ENCODE data around the gene MAML1. TPM values are rescaled to one million over a fixed set of nuclear protein-coding genes. Genes with fewer than 3 reads are reported as not detected.

MAML1 gene
- total and polyA plus RNA-seq, 7 experiments from 2014 or later, result 3.5 to 51.2 (median 33.4) TPM

DNA sequence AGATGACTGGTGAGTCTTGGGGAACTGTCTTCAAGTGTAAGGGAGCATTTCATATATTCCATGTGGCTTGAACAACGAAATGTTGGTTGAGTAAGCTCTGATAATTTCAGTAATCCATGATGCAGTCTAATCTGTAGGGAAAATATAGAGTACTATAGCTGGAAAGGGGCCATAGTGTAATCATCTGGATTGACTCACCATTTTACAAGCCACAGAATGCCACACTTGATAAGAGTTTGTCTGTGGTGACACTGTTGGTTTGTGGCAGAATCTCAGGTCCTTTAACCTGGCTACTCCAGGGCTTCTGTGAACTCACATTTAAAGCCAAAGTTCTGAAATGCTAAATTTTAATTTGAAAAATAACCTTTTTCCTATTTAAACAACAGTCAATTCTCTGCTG lies 16.3 kb upstream of the MAML1 start:
- Histone ChIP-seq H3K4me1 (ENCODE audit: control insufficient read depth in 2 of 2, insufficient read depth in 2 of 2, low read length in 2 of 2) (no peaks in the 10 kb centered on the region), H3K27ac (ENCODE audit: low read depth, low read length) (no peak overlapping the region), H3K27me3 (ENCODE audit: control insufficient read depth in 2 of 2, insufficient read depth in 2 of 2, low read length in 2 of 2) (no peaks in the 10 kb centered on the region), H3K9me3 (ENCODE audit: control insufficient read depth in 2 of 3, low read length in 3 of 3) (no peaks in the 10 kb centered on the region), H3K4me3 (ENCODE audit: low read length) (no peak overlapping the region), H3K36me3 (ENCODE audit: control insufficient read depth in 2 of 3, insufficient read depth in 3 of 3, low read length in 3 of 3) (peaks cover 19 to 69% (median 35%) of the 10 kb centered on the region in 3 experiments)
- ChIA-PET POLR2A (interaction anchor here (0.7 to 1.2 kb wide), 2 partner anchors 16 to 93 kb away, joined by 3 to 6 read pairs; no protein-coding TSS in a partner anchor), CTCF (interaction anchor here (0.6 to 0.7 kb wide), 2 partner anchors 85 to 126 kb away, joined by 3 read pairs; no protein-coding TSS in a partner anchor)
- DNase-seq (no peak), ATAC-seq (no peak)
- Mint-ChIP-seq H3K4me1 (peaks cover 0 to 20% (median 5%) of the 10 kb centered on the region in 7 donors), H3K9me3 (no peaks in the 10 kb centered on the region), H3K27ac (peak overlapping the region in 4 of 9 donors; percentile 0 to 27 (median 19)), H3K36me3 (peaks cover 0 to 20% (median 15%) of the 10 kb centered on the region in 5 donors), H3K27me3 (no peaks in the 10 kb centered on the region), H3K4me3 (no peak overlapping the region)
- intact Hi-C loops (cut with micrococcal nuclease), result no loop called here

- Histone ChIP-seq H3K27ac (ENCODE audit: low read depth, low read length) (no peak overlapping the region), H3K4me1 (ENCODE audit: control insufficient read depth in 2 of 2, insufficient read depth in 2 of 2, low read length in 2 of 2) (no peaks in the 10 kb centered on the region), H3K9me3 (ENCODE audit: control insufficient read depth in 2 of 3, low read length in 3 of 3) (no peaks in the 10 kb centered on the region), H3K27me3 (ENCODE audit: control insufficient read depth in 2 of 2, insufficient read depth in 2 of 2, low read length in 2 of 2) (no peaks in the 10 kb centered on the region), H3K36me3 (ENCODE audit: control insufficient read depth in 2 of 3, insufficient read depth in 3 of 3, low read length in 3 of 3) (peaks cover 37 to 87% (median 63%) of the 10 kb centered on the region in 3 experiments), H3K4me3 (ENCODE audit: low read length) (no peak overlapping the region)
- POLR2A ChIA-PET, result interaction anchor here (0.7 to 2.5 kb wide), 2 partner anchors 13 to 200 kb away, joined by 3 to 13 read pairs; partner anchors contain the start of gene MAML1
- H3K27me3 Mint-ChIP-seq, result no peaks in the 10 kb centered on the region
- ATAC-seq, result no peak
- intact Hi-C loops (cut with micrococcal nuclease), result loop anchor here in 1 of 2 donors (1.0 kb wide), 1 partner anchor 11 kb away; no protein-coding TSS in a partner anchor
- H3K4me1 Mint-ChIP-seq, result peaks cover 0 to 27% (median 9%) of the 10 kb centered on the region in 7 donors
- peak overlapping the region in 2 of 9 donors; percentile 19 to 39 for H3K27ac Mint-ChIP-seq
- H3K36me3 Mint-ChIP-seq, result peaks cover 15 to 47% (median 34%) of the 10 kb centered on the region in 5 donors
- CTCF ChIA-PET, result interaction anchor here (0.6 kb wide), 1 partner anchor 256 kb away, joined by 5 read pairs; no protein-coding TSS in a partner anchor
- no peak for DNase-seq
- no peaks in the 10 kb centered on the region for H3K9me3 Mint-ChIP-seq
- no peak overlapping the region for H3K4me3 Mint-ChIP-seq
Measured at GRCh38 chr5:179720222-179720621, 12.4 kb upstream of the MAML1 start.

GRCh38 chr5:179724163-179724562 lies 8.5 kb upstream of the MAML1 start:
- ChIA-PET POLR2A (no interaction called here), CTCF (no interaction called here)
- Mint-ChIP-seq H3K4me3 (no peak overlapping the region), H3K27ac (peak overlapping the region in 6 of 9 donors; percentile 2 to 90 (median 46)), H3K36me3 (peaks cover 18 to 43% (median 36%) of the 10 kb centered on the region in 5 donors), H3K4me1 (peaks cover 0 to 16% (median 3%) of the 10 kb centered on the region in 7 donors), H3K9me3 (no peaks in the 10 kb centered on the region), H3K27me3 (no peaks in the 10 kb centered on the region)
- no peaks in the 10 kb centered on the region for H3K27me3 ChIP-seq (ENCODE audit: control insufficient read depth in 2 of 2, insufficient read depth in 2 of 2, low read length in 2 of 2)
- no peaks in the 10 kb centered on the region for H3K4me1 ChIP-seq (ENCODE audit: control insufficient read depth in 2 of 2, insufficient read depth in 2 of 2, low read length in 2 of 2)
- no peak overlapping the region for H3K27ac ChIP-seq (ENCODE audit: low read depth, low read length)
- intact Hi-C loops (cut with micrococcal nuclease), result no loop called here
- DNase-seq (no peak), ATAC-seq (no peak)
- H3K36me3 ChIP-seq (ENCODE audit: control insufficient read depth in 2 of 3, insufficient read depth in 3 of 3, low read length in 3 of 3), result peaks cover 30 to 88% (median 55%) of the 10 kb centered on the region in 3 experiments
- H3K9me3 ChIP-seq (ENCODE audit: control insufficient read depth in 2 of 3, low read length in 3 of 3), result no peaks in the 10 kb centered on the region
- H3K4me3 ChIP-seq (ENCODE audit: low read length), result no peak overlapping the region

DNA sequence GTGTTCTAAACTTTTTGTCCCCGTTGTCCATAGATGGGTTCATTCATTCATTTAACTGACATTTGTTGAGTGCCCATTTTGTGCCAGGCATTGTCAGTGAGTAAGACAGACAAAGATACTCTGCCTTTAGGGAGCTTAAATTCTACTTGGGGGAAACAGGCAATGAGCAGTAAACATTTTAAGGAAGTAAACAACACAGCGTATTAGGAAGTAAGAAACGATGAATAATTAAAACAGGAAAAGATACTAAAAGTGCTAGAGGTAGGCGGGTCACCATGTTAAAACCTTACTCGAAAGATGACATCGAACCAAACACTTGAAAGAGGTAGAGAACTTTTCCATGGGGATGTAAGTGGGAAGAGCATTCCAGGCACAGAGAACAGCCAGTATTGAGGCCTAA lies 5.5 kb upstream of the MAML1 start:
- Histone ChIP-seq H3K27ac (ENCODE audit: low read depth, low read length) (no peak overlapping the region), H3K27me3 (ENCODE audit: control insufficient read depth in 2 of 2, insufficient read depth in 2 of 2, low read length in 2 of 2) (no peaks in the 10 kb centered on the region), H3K4me3 (ENCODE audit: low read length) (no peak overlapping the region), H3K9me3 (ENCODE audit: control insufficient read depth in 2 of 3, low read length in 3 of 3) (no peaks in the 10 kb centered on the region), H3K36me3 (ENCODE audit: control insufficient read depth in 2 of 3, insufficient read depth in 3 of 3, low read length in 3 of 3) (peaks cover 22 to 68% (median 40%) of the 10 kb centered on the region in 3 experiments), H3K4me1 (ENCODE audit: control insufficient read depth in 2 of 2, insufficient read depth in 2 of 2, low read length in 2 of 2) (peaks cover 5% of the 10 kb centered on the region in 2 donors)
- CTCF ChIA-PET, result no interaction called here
- no peaks in the 10 kb centered on the region for H3K27me3 Mint-ChIP-seq
- ATAC-seq (peak; percentile 46), DNase-seq (no peak)
- H3K4me1 Mint-ChIP-seq, result peaks cover 2 to 28% (median 11%) of the 10 kb centered on the region in 7 donors
- intact Hi-C loops (cut with micrococcal nuclease), result no loop called here
- POLR2A ChIA-PET, result interaction anchor here (0.6 kb wide), 1 partner anchor 187 kb away, joined by 6 read pairs; no protein-coding TSS in a partner anchor
- no peak overlapping the region for H3K4me3 Mint-ChIP-seq
- peaks cover 18 to 45% (median 36%) of the 10 kb centered on the region in 5 donors for H3K36me3 Mint-ChIP-seq
- no peaks in the 10 kb centered on the region for H3K9me3 Mint-ChIP-seq
- peak overlapping the region in 6 of 9 donors; percentile 32 to 64 (median 40) for H3K27ac Mint-ChIP-seq

DNA sequence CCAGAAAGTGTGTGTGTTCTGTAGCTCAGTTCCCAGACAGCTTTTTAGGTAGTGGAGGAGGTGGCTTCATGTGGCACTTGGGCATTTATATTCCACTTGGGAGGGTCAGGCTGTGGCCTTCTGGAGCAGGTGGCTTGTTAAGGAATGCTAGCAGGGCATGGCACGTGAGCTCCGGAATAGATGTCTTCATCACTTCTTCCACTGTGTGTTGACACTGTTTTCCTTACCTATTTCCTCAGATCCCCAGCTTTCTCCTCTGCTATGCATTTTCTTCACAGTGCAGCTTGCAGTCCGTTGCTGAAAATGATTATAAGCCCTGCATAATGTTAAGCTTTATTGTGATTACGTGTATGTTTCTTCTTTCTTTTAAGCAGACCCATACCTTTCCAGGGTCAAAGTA lies 3.3 kb upstream of the MAML1 start:
- POLR2A ChIA-PET, result interaction anchor here (0.6 to 5.7 kb wide), 6 partner anchors 25 to 181 kb away, joined by 3 to 45 read pairs (median 3); partner anchors contain the start of gene HNRNPH1
- Histone ChIP-seq H3K9me3 (ENCODE audit: control insufficient read depth in 2 of 3, low read length in 3 of 3) (no peaks in the 10 kb centered on the region), H3K27ac (ENCODE audit: low read depth, low read length) (no peak overlapping the region), H3K4me1 (ENCODE audit: control insufficient read depth in 2 of 2, insufficient read depth in 2 of 2, low read length in 2 of 2) (peaks cover 12 to 14% of the 10 kb centered on the region in 2 donors), H3K4me3 (ENCODE audit: low read length) (no peak overlapping the region), H3K36me3 (ENCODE audit: control insufficient read depth in 2 of 3, insufficient read depth in 3 of 3, low read length in 3 of 3) (peaks cover 14 to 46% (median 23%) of the 10 kb centered on the region in 3 experiments), H3K27me3 (ENCODE audit: control insufficient read depth in 2 of 2, insufficient read depth in 2 of 2, low read length in 2 of 2) (no peaks in the 10 kb centered on the region)
- CTCF ChIA-PET, result interaction anchor here (1.3 kb wide), 1 partner anchor 10 kb away, joined by 3 read pairs; no protein-coding TSS in a partner anchor
- peaks cover 8 to 31% (median 14%) of the 10 kb centered on the region in 7 donors for H3K4me1 Mint-ChIP-seq
- H3K27me3 Mint-ChIP-seq, result no peaks in the 10 kb centered on the region
- no peak for ATAC-seq
- H3K9me3 Mint-ChIP-seq, result no peaks in the 10 kb centered on the region
- DNase-seq, result no peak
- intact Hi-C loops (cut with micrococcal nuclease), result no loop called here
- peaks cover 4 to 30% (median 16%) of the 10 kb centered on the region in 5 donors for H3K36me3 Mint-ChIP-seq
- no peak overlapping the region for H3K4me3 Mint-ChIP-seq
- peak overlapping the region in 5 of 9 donors; percentile 41 to 81 (median 64) for H3K27ac Mint-ChIP-seq

GRCh38 chr5:179729727-179730126 lies 2.9 kb upstream of the MAML1 start:
- H3K9me3 ChIP-seq (ENCODE audit: control insufficient read depth in 2 of 3, low read length in 3 of 3), result no peaks in the 10 kb centered on the region
- Mint-ChIP-seq H3K27me3 (no peaks in the 10 kb centered on the region), H3K27ac (peak overlapping the region in 4 of 9 donors; percentile 41 to 73 (median 53)), H3K9me3 (no peaks in the 10 kb centered on the region), H3K4me1 (peaks cover 9 to 35% (median 18%) of the 10 kb centered on the region in 7 donors), H3K4me3 (no peak overlapping the region), H3K36me3 (peaks cover 0 to 29% (median 12%) of the 10 kb centered on the region in 5 donors)
- intact Hi-C loops (cut with micrococcal nuclease), result no loop called here
- H3K36me3 ChIP-seq (ENCODE audit: control insufficient read depth in 2 of 3, insufficient read depth in 3 of 3, low read length in 3 of 3), result peaks cover 9 to 42% (median 19%) of the 10 kb centered on the region in 3 experiments
- no peak for DNase-seq
- ChIA-PET POLR2A (interaction anchor here (0.6 to 5.7 kb wide), 6 partner anchors 26 to 182 kb away, joined by 3 to 45 read pairs (median 3); partner anchors contain the start of gene HNRNPH1), CTCF (interaction anchor here (1.0 to 1.3 kb wide), 2 partner anchors 10 to 25 kb away, joined by 3 to 4 read pairs; no protein-coding TSS in a partner anchor)
- ATAC-seq, result no peak
- peaks cover 17 to 18% of the 10 kb centered on the region in 2 donors for H3K4me1 ChIP-seq (ENCODE audit: control insufficient read depth in 2 of 2, insufficient read depth in 2 of 2, low read length in 2 of 2)
- H3K27me3 ChIP-seq (ENCODE audit: control insufficient read depth in 2 of 2, insufficient read depth in 2 of 2, low read length in 2 of 2), result no peaks in the 10 kb centered on the region
- H3K4me3 ChIP-seq (ENCODE audit: low read length), result no peak overlapping the region
- no peak overlapping the region for H3K27ac ChIP-seq (ENCODE audit: low read depth, low read length)

All from naive thymus-derived CD4-positive, alpha-beta T cell (primary cell).